Sciatic nerve (tissue), 2 donors: Measurements from ENCODE around the gene PRKAG2. TPM values are rescaled to one million over a fixed set of nuclear protein-coding genes. Genes with fewer than 3 reads are reported as not detected.

Experiments used
- ATAC-seq: fragments of 200-7000 bp; cut with Tn5 transposase; one replicate; pipeline ENCODE4 v1.9.1; 2020; ENCODE audit warnings: mild to moderate bottlenecking, moderate library complexity
- DNase-seq: peaks from one replicate; pipeline ENCODE4 v3.0.0-alpha.2; 2020; ENCODE audit warnings: low spot score
- intact Hi-C: fragments of 100-400 bp; cut with DNase I; formaldehyde crosslinking; loops from one replicate; pipeline ENCODE4 v1.14.2; 2022
- total RNA-seq: library from RNA; stranded (reverse); fragmentation: NEBNext Ultra II Directional; extraction: Animal tissue kit (Norgen Biotek cat#: 25700); gene quantifications from one replicate; pipeline ENCODE4 v1.2.1, GENCODE V29; 2021
- donor health status: DM: no; HTN: no; CAD: no.
- donor health status: DM: no; HTN: no; CAD: no.

The PRKAG2 gene
- total RNA-seq, 1 donor from 2014 or later = 31.5 TPM

- ATAC-seq (no peak), DNase-seq (no peak)
- intact Hi-C loops = no loop called here
These were observed 62.4 kb downstream of the PRKAG2 start for GRCh38 chr7:151814400-151815009.

- DNase-seq (no peak), ATAC-seq (no peak)
- intact Hi-C loops = no loop called here
These were observed 62.9 kb downstream of the PRKAG2 start for GRCh38 chr7:151813997-151814396.

GRCh38 chr7:151813445-151813844 lies 63.5 kb downstream of the PRKAG2 start:
- intact Hi-C loops = no loop called here
- ATAC-seq (no peak), DNase-seq (no peak)

GRCh38 chr7:151812967-151813366 lies 63.9 kb downstream of the PRKAG2 start:
- intact Hi-C loops = no loop called here
- DNase-seq (no peak), ATAC-seq (no peak)

- DNase-seq (no peak), ATAC-seq (no peak)
- intact Hi-C loops = no loop called here
These were observed 66.3 kb downstream of the PRKAG2 start for GRCh38 chr7:151810441-151811232.

GRCh38 chr7:151809864-151810170 lies 67.1 kb downstream of the PRKAG2 start:
- no peak for ATAC-seq
- no peak for DNase-seq
- intact Hi-C loops = no loop called here

- intact Hi-C loops = no loop called here
- no peak for DNase-seq
These were observed 67.6 kb downstream of the PRKAG2 start for GRCh38 chr7:151809146-151809863.

GRCh38 chr7:151808400-151809145 lies 68.3 kb downstream of the PRKAG2 start:
- ATAC-seq (no peak), DNase-seq (no peak)
- intact Hi-C loops = no loop called here

More at GRCh38 chr7:151809146-151809863, 67.6 kb downstream of the PRKAG2 start:
- ATAC-seq = no peak

GRCh38 chr7:151807846-151808245 lies 69.1 kb downstream of the PRKAG2 start:
- intact Hi-C loops = no loop called here
- ATAC-seq (no peak), DNase-seq (no peak)

- no peak for DNase-seq
- no peak for ATAC-seq
- intact Hi-C loops = no loop called here
These were observed 69.8 kb downstream of the PRKAG2 start for GRCh38 chr7:151806952-151807775.

GRCh38 chr7:151806204-151806603 lies 70.7 kb downstream of the PRKAG2 start:
- ATAC-seq (no peak), DNase-seq (no peak)
- intact Hi-C loops = no loop called here

GRCh38 chr7:151805191-151805590 lies 71.7 kb downstream of the PRKAG2 start:
- DNase-seq = no peak
- ATAC-seq = no peak
- intact Hi-C loops = no loop called here

GRCh38 chr7:151804756-151805155 lies 72.2 kb downstream of the PRKAG2 start:
- DNase-seq = no peak
- ATAC-seq = no peak
- intact Hi-C loops = no loop called here

- intact Hi-C loops = no loop called here
- DNase-seq (no peak), ATAC-seq (no peak)
These were observed 73.1 kb downstream of the PRKAG2 start for GRCh38 chr7:151803841-151804240.

GRCh38 chr7:151802469-151802846 lies 74.5 kb downstream of the PRKAG2 start:
- ATAC-seq (no peak), DNase-seq (no peak)
- intact Hi-C loops = no loop called here

- DNase-seq (no peak), ATAC-seq (no peak)
- intact Hi-C loops = no loop called here
These were observed 75.0 kb downstream of the PRKAG2 start for GRCh38 chr7:151801782-151802468.

GRCh38 chr7:151801291-151801690 lies 75.6 kb downstream of the PRKAG2 start:
- ATAC-seq = no peak
- no peak for DNase-seq
- intact Hi-C loops = no loop called here

- ATAC-seq = no peak
- intact Hi-C loops = no loop called here
- DNase-seq = no peak
These were observed 76.1 kb downstream of the PRKAG2 start for GRCh38 chr7:151800861-151801260.
